ENCODE measurements around the gene MAP2K6.

- TF ChIP-seq CTCF (IDR thresholded peaks at IDR 0.05) (no peak), POLR2A (IDR thresholded peaks at IDR 0.05) (no peak)
These were observed 152.6 kb downstream of the MAP2K6 start for GRCh38 chr17:69567130-69567529.

Data from Peyer's patch (tissue), 4 donors.